RKO (cell line): Measurements from ENCODE around the gene SLC4A9.

Source experiments
- DNase-seq: peaks from one replicate; pipeline ENCODE4 v3.0.0-alpha.2; 2016; ENCODE audit warnings: low spot score

The SLC4A9 gene

GRCh38 chr5:140360101-140360500 is at the start of gene SLC4A9:
SLC4A9 (plus strand) TSS chr5:140360194; CDS start chr5:140360237, 43 bp downstream.
- DNase-seq: no peak

GRCh38 chr5:140310434-140310833 is 49.6 kb upstream of the SLC4A9 start:
- DNase-seq: no peak

GRCh38 chr5:140311011-140311467 is 49.0 kb upstream of the SLC4A9 start:
- DNase-seq: peak; percentile 90

- DNase-seq: peak; percentile 97
These were observed 47.8 kb upstream of the SLC4A9 start for GRCh38 chr5:140312067-140312790.

- DNase-seq: no peak
These were observed 47.2 kb upstream of the SLC4A9 start for GRCh38 chr5:140312791-140313189.

- DNase-seq: peak; percentile 62
These were observed 42.1 kb upstream of the SLC4A9 start for GRCh38 chr5:140317859-140318258.

GRCh38 chr5:140318792-140319191 is 41.2 kb upstream of the SLC4A9 start:
- no peak for DNase-seq

GRCh38 chr5:140319833-140320232 is 40.2 kb upstream of the SLC4A9 start:
- DNase-seq: no peak

GRCh38 chr5:140321796-140322195 is 38.2 kb upstream of the SLC4A9 start:
- no peak for DNase-seq

- no peak for DNase-seq
These were observed 37.0 kb upstream of the SLC4A9 start for GRCh38 chr5:140322751-140323731.

GRCh38 chr5:140324041-140324600 is 35.9 kb upstream of the SLC4A9 start:
- no peak for DNase-seq

GRCh38 chr5:140324617-140325241 is 35.3 kb upstream of the SLC4A9 start:
- no peak for DNase-seq

GRCh38 chr5:140325486-140325885 is 34.5 kb upstream of the SLC4A9 start:
- no peak for DNase-seq

- DNase-seq: no peak
These were observed 32.4 kb upstream of the SLC4A9 start for GRCh38 chr5:140327589-140327988.

GRCh38 chr5:140328036-140328764 is 31.8 kb upstream of the SLC4A9 start:
- no peak for DNase-seq

GRCh38 chr5:140329739-140330481 is 30.1 kb upstream of the SLC4A9 start:
- DNase-seq: no peak

- DNase-seq: no peak
These were observed 28.4 kb upstream of the SLC4A9 start for GRCh38 chr5:140331638-140332037.

GRCh38 chr5:140336388-140336787 is 23.6 kb upstream of the SLC4A9 start:
- no peak for DNase-seq

- no peak for DNase-seq
These were observed 22.1 kb upstream of the SLC4A9 start for GRCh38 chr5:140337880-140338279.

GRCh38 chr5:140338336-140338735 is 21.7 kb upstream of the SLC4A9 start:
- DNase-seq: no peak

- DNase-seq: no peak
These were observed 21.1 kb upstream of the SLC4A9 start for GRCh38 chr5:140338908-140339307.
